Measurements from ENCODE around the gene GANC.

The GANC gene

GRCh38 chr15:42231088-42231487 is 41.9 kb upstream of the GANC start:
- no peaks in the 10 kb centered on the region for H3K9me3 ChIP-seq (ENCODE audit: insufficient read depth, low read depth, low read length)
- H3K4me2 ChIP-seq (ENCODE audit: low read depth, low read length, poor library complexity, severe bottlenecking) = no peak overlapping the region
- no peak for TF ChIP-seq CTCF (conservative IDR thresholded peaks at IDR 0.05; ENCODE audit: low read length)
- TF ChIP-seq EZH2phosphoT487 (IDR thresholded peaks at IDR 0.05; ENCODE audit: borderline replicate concordance) = no peak
- H3F3A ChIP-seq (ENCODE audit: low read depth) = no peaks in the 10 kb centered on the region
- H3K27me3 ChIP-seq (ENCODE audit: insufficient read depth, low read length, poor library complexity, severe bottlenecking) = no peaks in the 10 kb centered on the region
- H4K20me1 ChIP-seq (ENCODE audit: insufficient read depth, low read length, poor library complexity, severe bottlenecking) = no peaks in the 10 kb centered on the region
- H3K36me3 ChIP-seq (ENCODE audit: insufficient read depth, low read length) = peaks cover 89% of the 10 kb centered on the region
- H3K4me3 ChIP-seq (ENCODE audit: low read length, poor library complexity, severe bottlenecking) = no peak overlapping the region
- no peaks in the 10 kb centered on the region for H3K4me1 ChIP-seq (ENCODE audit: insufficient read depth, low read length, poor library complexity, severe bottlenecking)
- no peak overlapping the region for H2AFZ ChIP-seq (ENCODE audit: low read length)
- no peak overlapping the region for H3K9ac ChIP-seq (ENCODE audit: low read depth, low read length, poor library complexity, severe bottlenecking)
- H3K79me2 ChIP-seq (ENCODE audit: insufficient read depth, low read length) = no peaks in the 10 kb centered on the region
- H3K9me2 ChIP-seq (replicated peaks; ENCODE audit: low read depth, low read length) = no peaks in the 10 kb centered on the region

- no peak for TF ChIP-seq EZH2phosphoT487 (IDR thresholded peaks at IDR 0.05; ENCODE audit: borderline replicate concordance)
- TF ChIP-seq CTCF (conservative IDR thresholded peaks at IDR 0.05; ENCODE audit: low read length) = no peak
- H2AFZ ChIP-seq (ENCODE audit: low read length) = no peak overlapping the region
- H3K36me3 ChIP-seq (ENCODE audit: insufficient read depth, low read length) = peaks cover 89% of the 10 kb centered on the region
- H3K9me2 ChIP-seq (replicated peaks; ENCODE audit: low read depth, low read length) = no peaks in the 10 kb centered on the region
- H3K79me2 ChIP-seq (ENCODE audit: insufficient read depth, low read length) = no peaks in the 10 kb centered on the region
- no peak overlapping the region for H3K9ac ChIP-seq (ENCODE audit: low read depth, low read length, poor library complexity, severe bottlenecking)
- H4K20me1 ChIP-seq (ENCODE audit: insufficient read depth, low read length, poor library complexity, severe bottlenecking) = no peaks in the 10 kb centered on the region
- no peaks in the 10 kb centered on the region for H3K9me3 ChIP-seq (ENCODE audit: insufficient read depth, low read depth, low read length)
- H3K4me1 ChIP-seq (ENCODE audit: insufficient read depth, low read length, poor library complexity, severe bottlenecking) = no peaks in the 10 kb centered on the region
- no peaks in the 10 kb centered on the region for H3F3A ChIP-seq (ENCODE audit: low read depth)
- H3K4me2 ChIP-seq (ENCODE audit: low read depth, low read length, poor library complexity, severe bottlenecking) = no peak overlapping the region
- no peak overlapping the region for H3K4me3 ChIP-seq (ENCODE audit: low read length, poor library complexity, severe bottlenecking)
- H3K27me3 ChIP-seq (ENCODE audit: insufficient read depth, low read length, poor library complexity, severe bottlenecking) = no peaks in the 10 kb centered on the region
These were observed 40.4 kb upstream of the GANC start for GRCh38 chr15:42232606-42233005.

DNA sequence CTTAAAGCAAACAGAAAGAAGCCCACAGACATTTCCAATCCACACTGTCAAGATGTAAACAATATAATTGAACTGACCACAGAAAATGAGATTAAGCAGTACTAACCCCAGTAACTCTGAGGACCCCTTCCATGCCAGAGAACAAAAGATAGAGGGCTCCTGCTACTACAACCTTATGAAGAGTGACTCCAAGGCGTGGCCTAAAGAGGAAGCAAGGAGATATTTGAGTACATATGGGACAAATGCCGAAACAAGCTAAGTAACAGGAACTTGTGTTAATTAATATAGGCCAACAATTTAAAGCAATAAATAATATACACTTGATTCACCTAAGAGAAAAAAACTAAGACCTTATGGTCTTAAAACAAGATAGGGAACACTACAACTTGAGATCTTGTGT is 39.9 kb upstream of the GANC start:
- H3K9ac ChIP-seq (ENCODE audit: low read depth, low read length, poor library complexity, severe bottlenecking) = no peak overlapping the region
- H3K9me2 ChIP-seq (replicated peaks; ENCODE audit: low read depth, low read length) = no peaks in the 10 kb centered on the region
- no peak overlapping the region for H3K4me3 ChIP-seq (ENCODE audit: low read length, poor library complexity, severe bottlenecking)
- H3K9me3 ChIP-seq (ENCODE audit: insufficient read depth, low read depth, low read length) = no peaks in the 10 kb centered on the region
- H3K27me3 ChIP-seq (ENCODE audit: insufficient read depth, low read length, poor library complexity, severe bottlenecking) = no peaks in the 10 kb centered on the region
- no peaks in the 10 kb centered on the region for H3F3A ChIP-seq (ENCODE audit: low read depth)
- TF ChIP-seq CTCF (conservative IDR thresholded peaks at IDR 0.05; ENCODE audit: low read length) = no peak
- no peak for TF ChIP-seq EZH2phosphoT487 (IDR thresholded peaks at IDR 0.05; ENCODE audit: borderline replicate concordance)
- H4K20me1 ChIP-seq (ENCODE audit: insufficient read depth, low read length, poor library complexity, severe bottlenecking) = no peaks in the 10 kb centered on the region
- no peaks in the 10 kb centered on the region for H3K79me2 ChIP-seq (ENCODE audit: insufficient read depth, low read length)
- H3K4me1 ChIP-seq (ENCODE audit: insufficient read depth, low read length, poor library complexity, severe bottlenecking) = no peaks in the 10 kb centered on the region
- H3K36me3 ChIP-seq (ENCODE audit: insufficient read depth, low read length) = peaks cover 89% of the 10 kb centered on the region
- H3K4me2 ChIP-seq (ENCODE audit: low read depth, low read length, poor library complexity, severe bottlenecking) = no peak overlapping the region
- H2AFZ ChIP-seq (ENCODE audit: low read length) = no peak overlapping the region
